Measurements from ENCODE around the gene ADARB1. TPM values are rescaled to one million over a fixed set of nuclear protein-coding genes. Genes with fewer than 3 reads are reported as not detected.

The ADARB1 gene
- total RNA-seq, 2 experiments from 2014 or later, result 6.6 to 20.5 TPM

- BruUV-seq (replicated peaks), result no TSS peak
- Histone ChIP-seq H3K4me3 (ENCODE audit: low read depth, low read length, poor library complexity, severe bottlenecking) (no peak overlapping the region), H3K9me2 (ENCODE audit: insufficient read depth, low read length) (no peaks in the 10 kb centered on the region), H2AFZ (ENCODE audit: low read length) (no peak overlapping the region), H3K79me2 (ENCODE audit: insufficient read depth, low read depth, low read length) (no peaks in the 10 kb centered on the region), H3K9me3 (ENCODE audit: low read length) (no peaks in the 10 kb centered on the region), H3K27ac (ENCODE audit: low read depth, low read length, poor library complexity, severe bottlenecking) (no peak overlapping the region), H4K20me1 (ENCODE audit: insufficient read depth, low read length) (no peaks in the 10 kb centered on the region), H3K36me3 (ENCODE audit: insufficient read depth, low read length) (no peaks in the 10 kb centered on the region), H3K4me1 (ENCODE audit: insufficient read depth, low read length, poor library complexity, severe bottlenecking) (peaks cover 7% of the 10 kb centered on the region), H3K4me2 (ENCODE audit: low read length) (no peak overlapping the region)
- intact Hi-C loops (cut with micrococcal nuclease; ENCODE audit: unreplicated experiment), result no loop called here
- CTCF ChIA-PET (ENCODE audit: unreplicated experiment), result no interaction called here
- no peak for TF ChIP-seq EZH2phosphoT487 (IDR thresholded peaks at IDR 0.05; ENCODE audit: borderline replicate concordance, low read depth, low read length)
- POLR2A ChIA-PET, result no interaction called here
- DNase-seq (ENCODE audit: low spot score), result no peak
Observed at GRCh38 chr21:45257673-45258341, 183.4 kb downstream of the ADARB1 start.

GRCh38 chr21:45258466-45258865 lies 184.1 kb downstream of the ADARB1 start:
- Histone ChIP-seq H3K9me2 (ENCODE audit: insufficient read depth, low read length) (no peaks in the 10 kb centered on the region), H2AFZ (ENCODE audit: low read length) (no peak overlapping the region), H3K79me2 (ENCODE audit: insufficient read depth, low read depth, low read length) (no peaks in the 10 kb centered on the region), H3K27ac (ENCODE audit: low read depth, low read length, poor library complexity, severe bottlenecking) (no peak overlapping the region), H3K4me3 (ENCODE audit: low read depth, low read length, poor library complexity, severe bottlenecking) (no peak overlapping the region), H3K9me3 (ENCODE audit: low read length) (no peaks in the 10 kb centered on the region), H3K4me2 (ENCODE audit: low read length) (no peak overlapping the region), H3K4me1 (ENCODE audit: insufficient read depth, low read length, poor library complexity, severe bottlenecking) (peaks cover 7% of the 10 kb centered on the region), H3K36me3 (ENCODE audit: insufficient read depth, low read length) (0 out of 2 replicates have a peak, but pooled peaks cover 3% of the 10 kb centered on the region), H4K20me1 (ENCODE audit: insufficient read depth, low read length) (no peaks in the 10 kb centered on the region)
- intact Hi-C loops (cut with micrococcal nuclease; ENCODE audit: unreplicated experiment), result no loop called here
- TF ChIP-seq EZH2phosphoT487 (IDR thresholded peaks at IDR 0.05; ENCODE audit: borderline replicate concordance, low read depth, low read length) (no peak), CTCF (conservative IDR thresholded peaks at IDR 0.05; ENCODE audit: low read length) (no peak)
- no peak for DNase-seq (ENCODE audit: low spot score)
- CTCF ChIA-PET (ENCODE audit: unreplicated experiment), result no interaction called here
- POLR2A ChIA-PET, result no interaction called here
- no TSS peak for BruUV-seq (replicated peaks)

GRCh38 chr21:45259206-45259840 lies 184.9 kb downstream of the ADARB1 start:
- Histone ChIP-seq H3K4me1 (ENCODE audit: insufficient read depth, low read length, poor library complexity, severe bottlenecking) (peaks cover 7% of the 10 kb centered on the region), H3K4me2 (ENCODE audit: low read length) (no peak overlapping the region), H3K9me2 (ENCODE audit: insufficient read depth, low read length) (no peaks in the 10 kb centered on the region), H2AFZ (ENCODE audit: low read length) (no peak overlapping the region), H3K36me3 (ENCODE audit: insufficient read depth, low read length) (0 out of 2 replicates have a peak, but pooled peaks cover 3% of the 10 kb centered on the region), H4K20me1 (ENCODE audit: insufficient read depth, low read length) (no peaks in the 10 kb centered on the region), H3K79me2 (ENCODE audit: insufficient read depth, low read depth, low read length) (no peaks in the 10 kb centered on the region), H3K4me3 (ENCODE audit: low read depth, low read length, poor library complexity, severe bottlenecking) (no peak overlapping the region), H3K9me3 (ENCODE audit: low read length) (no peaks in the 10 kb centered on the region), H3K27ac (ENCODE audit: low read depth, low read length, poor library complexity, severe bottlenecking) (no peak overlapping the region)
- no peak for DNase-seq (ENCODE audit: low spot score)
- ChIA-PET POLR2A (no interaction called here), CTCF (ENCODE audit: unreplicated experiment) (no interaction called here)
- no TSS peak for BruUV-seq (replicated peaks)
- TF ChIP-seq EZH2phosphoT487 (IDR thresholded peaks at IDR 0.05; ENCODE audit: borderline replicate concordance, low read depth, low read length) (no peak), CTCF (conservative IDR thresholded peaks at IDR 0.05; ENCODE audit: low read length) (no peak)
- intact Hi-C loops (cut with micrococcal nuclease; ENCODE audit: unreplicated experiment), result no loop called here

Measured in OCI-LY7 (cell line).